Measurements from ENCODE around the gene SLC35F3. TPM values are rescaled to one million over a fixed set of nuclear protein-coding genes. Genes with fewer than 3 reads are reported as not detected.

The SLC35F3 gene
- total RNA-seq, 4 donors from 2014 or later, result 1.7 TPM; not detected in 3

- H3K4me1 ChIP-seq, result no peaks in the 10 kb centered on the region
- no peaks in the 10 kb centered on the region for H3K36me3 ChIP-seq
- H3K9me3 ChIP-seq, result no peaks in the 10 kb centered on the region
- DNase-seq, result no peak
- H3K4me3 ChIP-seq, result no peak overlapping the region
- TF ChIP-seq POLR2A (IDR thresholded peaks at IDR 0.05), result no peak
- TF ChIP-seq, protein P1, sequence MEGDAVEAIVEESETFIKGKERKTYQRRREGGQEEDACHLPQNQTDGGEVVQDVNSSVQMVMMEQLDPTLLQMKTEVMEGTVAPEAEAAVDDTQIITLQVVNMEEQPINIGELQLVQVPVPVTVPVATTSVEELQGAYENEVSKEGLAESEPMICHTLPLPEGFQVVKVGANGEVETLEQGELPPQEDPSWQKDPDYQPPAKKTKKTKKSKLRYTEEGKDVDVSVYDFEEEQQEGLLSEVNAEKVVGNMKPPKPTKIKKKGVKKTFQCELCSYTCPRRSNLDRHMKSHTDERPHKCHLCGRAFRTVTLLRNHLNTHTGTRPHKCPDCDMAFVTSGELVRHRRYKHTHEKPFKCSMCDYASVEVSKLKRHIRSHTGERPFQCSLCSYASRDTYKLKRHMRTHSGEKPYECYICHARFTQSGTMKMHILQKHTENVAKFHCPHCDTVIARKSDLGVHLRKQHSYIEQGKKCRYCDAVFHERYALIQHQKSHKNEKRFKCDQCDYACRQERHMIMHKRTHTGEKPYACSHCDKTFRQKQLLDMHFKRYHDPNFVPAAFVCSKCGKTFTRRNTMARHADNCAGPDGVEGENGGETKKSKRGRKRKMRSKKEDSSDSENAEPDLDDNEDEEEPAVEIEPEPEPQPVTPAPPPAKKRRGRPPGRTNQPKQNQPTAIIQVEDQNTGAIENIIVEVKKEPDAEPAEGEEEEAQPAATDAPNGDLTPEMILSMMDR (IDR thresholded peaks at IDR 0.05), result no peak
- H3K27me3 ChIP-seq, result no peaks in the 10 kb centered on the region
- H3K27ac ChIP-seq, result no peak overlapping the region
These were observed 201.6 kb downstream of the SLC35F3 start for GRCh38 chr1:234106032-234106431.

DNA sequence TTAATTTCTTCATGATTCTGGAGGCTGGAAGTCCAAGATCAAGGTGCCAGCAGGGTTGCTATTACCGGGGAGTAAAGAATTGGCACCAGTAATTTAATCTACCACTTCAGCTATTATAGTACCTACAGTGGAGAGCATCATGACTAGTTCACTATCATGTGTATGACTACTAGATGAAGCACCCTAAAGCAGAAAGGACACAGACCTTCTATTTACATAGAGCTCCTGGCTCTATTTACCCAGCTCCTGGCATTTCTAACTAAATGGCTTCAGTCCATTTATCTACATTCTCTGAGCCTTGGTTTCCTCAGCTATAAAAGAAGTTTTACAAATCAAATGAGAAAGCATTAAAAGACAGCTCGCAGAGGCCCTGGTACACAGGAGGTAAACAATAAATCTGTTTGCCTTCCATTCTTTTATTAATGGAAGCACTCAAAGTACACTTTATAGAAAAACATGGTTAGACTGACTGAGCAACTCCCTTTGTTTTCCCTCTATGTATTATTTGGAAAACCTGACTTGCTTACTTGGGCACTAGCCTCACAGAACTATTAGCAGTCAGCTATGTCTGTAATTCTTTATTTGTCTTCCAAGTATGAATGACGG lies 203.0 kb downstream of the SLC35F3 start:
- no peak overlapping the region for H3K27ac ChIP-seq
- no peak for TF ChIP-seq POLR2A (IDR thresholded peaks at IDR 0.05)
- TF ChIP-seq, protein P1 (IDR thresholded peaks at IDR 0.05), result no peak
- H3K36me3 ChIP-seq, result no peaks in the 10 kb centered on the region
- no peak for DNase-seq
- H3K4me1 ChIP-seq, result no peaks in the 10 kb centered on the region
- H3K4me3 ChIP-seq, result no peak overlapping the region
- H3K9me3 ChIP-seq, result no peaks in the 10 kb centered on the region
- no peaks in the 10 kb centered on the region for H3K27me3 ChIP-seq

- Histone ChIP-seq H3K4me1 (no peaks in the 10 kb centered on the region), H3K4me3 (no peak overlapping the region), H3K27ac (no peak overlapping the region), H3K27me3 (no peaks in the 10 kb centered on the region), H3K9me3 (no peaks in the 10 kb centered on the region), H3K36me3 (no peaks in the 10 kb centered on the region)
- no peak for TF ChIP-seq POLR2A (IDR thresholded peaks at IDR 0.05)
- TF ChIP-seq, protein P1 (IDR thresholded peaks at IDR 0.05), result no peak
- no peak for DNase-seq
These were observed 204.4 kb downstream of the SLC35F3 start for GRCh38 chr1:234108921-234109320.

- TF ChIP-seq, protein P1 (IDR thresholded peaks at IDR 0.05), result no peak
- no peak for TF ChIP-seq POLR2A (IDR thresholded peaks at IDR 0.05)
- Histone ChIP-seq H3K27ac (no peak overlapping the region), H3K36me3 (no peaks in the 10 kb centered on the region), H3K4me3 (no peak overlapping the region), H3K4me1 (no peaks in the 10 kb centered on the region), H3K27me3 (no peaks in the 10 kb centered on the region), H3K9me3 (no peaks in the 10 kb centered on the region)
- DNase-seq, result no peak
These were observed 205.4 kb downstream of the SLC35F3 start for GRCh38 chr1:234109840-234110239.

DNA sequence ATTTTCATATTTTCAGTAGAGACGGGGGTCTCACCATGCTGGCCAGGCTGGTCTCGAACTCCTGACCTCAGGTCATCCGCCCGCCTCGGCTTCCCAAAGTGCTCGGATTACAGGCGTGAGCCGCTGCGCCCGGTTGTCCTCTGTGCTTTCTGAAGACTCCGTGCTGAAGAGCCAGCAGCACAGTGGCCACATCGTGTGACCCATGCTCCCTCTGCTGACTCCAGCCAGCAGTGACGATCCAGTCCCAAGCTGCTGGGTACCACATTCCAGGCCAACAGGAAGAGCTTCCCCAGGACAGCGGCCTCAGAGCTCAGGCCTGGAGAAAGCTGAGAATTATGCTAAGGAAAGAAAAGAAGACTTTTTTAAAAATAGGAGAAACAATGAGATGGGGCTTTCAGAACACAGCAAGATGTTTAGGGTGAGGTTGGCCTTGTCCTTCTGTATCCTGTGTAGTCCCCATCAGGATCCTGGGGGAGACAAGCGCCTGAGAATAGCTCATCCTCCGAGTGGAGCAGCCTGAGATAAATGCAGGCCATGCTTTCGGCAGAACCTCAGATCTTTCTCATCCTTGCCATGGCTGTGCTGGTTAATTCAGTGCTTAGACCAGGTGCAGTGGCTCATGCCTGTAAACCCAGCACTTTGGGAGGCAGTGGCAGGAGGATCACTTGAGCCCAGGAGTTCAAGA lies 207.1 kb downstream of the SLC35F3 start:
- H3K27me3 ChIP-seq, result no peaks in the 10 kb centered on the region
- no peaks in the 10 kb centered on the region for H3K36me3 ChIP-seq
- DNase-seq, result no peak
- H3K27ac ChIP-seq, result no peak overlapping the region
- H3K4me1 ChIP-seq, result no peaks in the 10 kb centered on the region
- no peak overlapping the region for H3K4me3 ChIP-seq
- no peaks in the 10 kb centered on the region for H3K9me3 ChIP-seq
- TF ChIP-seq POLR2A (IDR thresholded peaks at IDR 0.05), result no peak
- TF ChIP-seq, protein P1 (IDR thresholded peaks at IDR 0.05), result no peak

Measured in Peyer's patch (tissue), 4 donors.